Adrenal gland (tissue), 5 donors: Measurements from ENCODE around the gene ABCB6.

Experiments used
- CTCF ChIP-seq, 6 experiments: fragments of 450-650 bp in 4 of 6; fragments of 200-600 bp in 2 of 6; sonication (generic) in 1 of 6; IDR thresholded peaks; 1 replicate in 5 of 6; 2 replicates in 1 of 6; pipeline versions ENCODE4 v1.5.1 to v1.8.0; 2016 to 2021; ENCODE audit warnings: antibody characterized with exemption in 6 of 6, mild to moderate bottlenecking in 2 of 6, moderate library complexity in 1 of 6
- POLR2A ChIP-seq, 2 donors: fragments of 450-650 bp; IDR thresholded peaks; one replicate each; pipeline ENCODE4 v1.6.1; 2017; ENCODE audit warnings: antibody characterized with exemption in 2 of 2, mild to moderate bottlenecking in 2 of 2, moderate library complexity in 1 of 2
- donor health status: DM: no; HTN: no; CAD: no.

- TF ChIP-seq POLR2A (IDR thresholded peaks at IDR 0.05), result peak; percentile 23 to 65
- TF ChIP-seq CTCF (IDR thresholded peaks at IDR 0.05), result no peak
Observed at GRCh38 chr2:219249203-219249980, 30.6 kb upstream of the ABCB6 start.
